HG03432 (cell line): ENCODE measurements around the gene MYO5C.

Source experiments
- ATAC-seq: cut with Tn5 transposase; IDR thresholded peaks from one replicate; pipeline ENCODE4 v1.9.1; 2021; ENCODE audit warnings: mild to moderate bottlenecking, moderate library complexity; ENCODE audit not compliant: unreplicated experiment

Gene MYO5C

DNA sequence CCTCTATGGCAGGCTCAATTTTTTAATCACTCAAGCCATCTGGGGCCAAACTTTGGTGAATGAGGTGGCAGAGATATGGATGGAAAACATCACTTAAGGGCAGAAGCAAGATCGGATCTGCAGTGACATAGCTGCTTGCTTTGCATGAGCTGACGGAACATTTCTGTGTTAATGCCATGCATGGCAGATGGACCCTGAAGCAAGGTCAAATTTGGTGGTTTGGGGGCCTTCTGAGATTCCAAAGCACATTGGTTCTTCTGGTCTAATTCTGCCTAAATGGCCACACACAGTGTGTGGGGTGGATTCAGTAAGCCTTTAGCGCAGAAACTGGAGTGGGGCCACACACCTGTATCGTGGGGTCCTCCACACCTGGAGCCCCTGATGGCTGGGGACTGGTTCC, 144.7 kb downstream of the MYO5C start:
- no peak for ATAC-seq

- ATAC-seq, result no peak
These were observed 145.4 kb downstream of the MYO5C start for GRCh38 chr15:52150043-52150825.

DNA sequence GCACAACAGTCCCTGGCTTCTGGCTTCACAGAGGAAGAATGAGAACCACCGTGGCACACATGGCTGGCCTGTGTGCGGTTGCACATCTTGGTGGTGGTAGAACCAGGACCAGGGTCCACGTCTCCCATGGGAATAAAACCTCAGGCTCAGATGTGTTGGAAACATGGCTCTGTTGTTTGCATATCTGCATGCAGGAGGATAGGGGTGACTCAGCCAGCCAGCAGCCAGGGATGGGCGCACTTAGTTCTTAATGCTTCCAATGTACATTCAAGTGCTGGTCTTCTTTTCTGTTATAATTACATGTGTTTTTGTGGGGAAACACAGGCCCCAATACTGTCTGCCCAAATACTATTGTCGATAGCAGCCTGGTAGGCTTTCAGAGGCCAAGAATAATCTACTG, 147.2 kb downstream of the MYO5C start:
- no peak for ATAC-seq

GRCh38 chr15:52146776-52147175, 148.8 kb downstream of the MYO5C start:
- ATAC-seq, result no peak

GRCh38 chr15:52146261-52146660, 149.3 kb downstream of the MYO5C start:
- ATAC-seq, result no peak

DNA sequence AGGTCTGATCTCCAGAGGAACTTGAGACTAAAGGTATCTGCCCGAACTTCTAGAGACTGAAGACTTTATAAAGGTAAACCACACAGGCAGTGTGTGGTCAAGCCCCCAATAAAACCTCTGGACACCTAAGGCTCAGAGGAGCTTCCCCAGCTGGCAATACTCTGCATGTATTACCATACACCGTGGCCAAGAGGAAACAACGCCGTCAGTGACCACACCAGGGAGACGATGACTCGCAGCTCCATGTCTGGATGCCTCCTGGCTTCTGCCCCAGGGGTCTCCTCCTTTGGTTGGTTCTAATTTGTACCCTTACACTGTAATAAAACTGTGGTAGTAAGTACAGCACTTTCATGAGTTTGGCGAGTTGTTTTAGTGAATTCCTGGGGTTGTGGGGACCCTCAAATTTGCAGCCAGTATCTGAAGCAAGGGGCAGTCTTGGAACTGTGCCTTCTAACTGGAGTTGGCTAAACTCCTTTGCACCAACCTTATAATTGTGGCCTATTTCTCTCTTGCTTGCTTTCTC, 150.9 kb downstream of the MYO5C start:
- ATAC-seq, result no peak

DNA sequence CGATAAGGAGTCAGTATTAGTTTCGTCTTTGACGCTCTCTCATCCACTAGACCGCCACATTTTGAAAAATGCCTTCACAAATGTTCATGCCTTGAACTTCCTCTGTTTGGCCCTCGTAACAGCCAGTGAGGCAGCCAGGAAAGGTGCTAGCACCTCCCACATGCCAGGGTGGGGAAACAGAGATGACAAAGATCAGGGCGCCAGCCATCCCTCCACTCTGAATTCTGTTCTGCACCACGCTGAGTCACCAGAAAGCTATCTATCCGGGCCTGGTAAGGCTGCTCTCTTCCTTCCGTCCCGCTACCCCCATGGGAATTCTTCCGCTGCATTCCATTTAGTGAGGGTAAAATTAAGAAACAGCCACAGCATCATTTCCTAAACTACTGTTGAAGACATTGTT, 151.7 kb downstream of the MYO5C start:
- no peak for ATAC-seq
